AG09319 (cell line): ENCODE measurements around the gene PITPNM3.

ENCODE experiments used
- DNase-seq: peaks from one replicate; pipeline ENCODE4 v3.0.0-alpha.2; 2010; ENCODE audit warnings: low read depth; ENCODE audit errors: extremely low read depth
- CTCF ChIP-seq: IDR thresholded peaks from 2 replicates; pipeline ENCODE4 v1.5.1; 2011; ENCODE audit warnings: low read depth, mild to moderate bottlenecking, inconsistent platforms, low read length, moderate library complexity

The PITPNM3 gene

GRCh38 chr17:6452471-6453266 is 103.7 kb downstream of the PITPNM3 start:
- no peak for TF ChIP-seq CTCF
- no peak for DNase-seq

- no peak for TF ChIP-seq CTCF
- DNase-seq: no peak
Observed at GRCh38 chr17:6450926-6451832, 105.2 kb downstream of the PITPNM3 start.

- DNase-seq: no peak
- no peak for TF ChIP-seq CTCF
Observed at GRCh38 chr17:6449307-6449706, 107.0 kb downstream of the PITPNM3 start.

- DNase-seq: no peak
- no peak for TF ChIP-seq CTCF
Observed at GRCh38 chr17:6448473-6448872, 107.9 kb downstream of the PITPNM3 start.

- no peak for DNase-seq
- no peak for TF ChIP-seq CTCF
Observed at GRCh38 chr17:6446516-6447100, 109.7 kb downstream of the PITPNM3 start.

- no peak for TF ChIP-seq CTCF
Observed at GRCh38 chr17:6444571-6445335, 111.6 kb downstream of the PITPNM3 start.

More at GRCh38 chr17:6444571-6445335, 111.6 kb downstream of the PITPNM3 start:
- no peak for DNase-seq
